GM12878 (cell line): ENCODE data around the gene GLUD1.
"Not testable (repeated sequence)": the region's sequence is repeated elsewhere in the genome, so short reads cannot be mapped to it uniquely, and the experiment has no call there.

Experiments used
- CREB1 ChIP-seq: IDR thresholded peaks from 2 replicates; pipeline ENCODE4 v1.6.1; 2012; ENCODE audit warnings: low read depth, mild to moderate bottlenecking, inconsistent platforms
- ESRRA ChIP-seq: IDR thresholded peaks from 2 replicates; pipeline ENCODE4 v1.6.1; 2012; ENCODE audit warnings: mild to moderate bottlenecking, low read length, improper control_type of control experiment
- MYC ChIP-seq: IDR thresholded peaks from 2 replicates; pipeline ENCODE4 v1.6.1; 2011; ENCODE audit warnings: mild to moderate bottlenecking, low read length, moderate library complexity, inconsistent platforms; ENCODE audit not compliant: insufficient read depth, insufficient replicate concordance, insufficient read length, severe bottlenecking
- POLR2A ChIP-seq: IDR thresholded peaks from 2 replicates; pipeline ENCODE4 v1.6.1; 2011; ENCODE audit warnings: low read depth, mild to moderate bottlenecking, low read length
- SP1 ChIP-seq: IDR thresholded peaks from one replicate; pipeline ENCODE4 v1.6.1; 2011; ENCODE audit warnings: low read depth, low read length
- TF ChIP-seq, protein P1 (sequence below): IDR thresholded peaks from 2 replicates; pipeline ENCODE4 v1.6.1; 2012; ENCODE audit warnings: low read length, inconsistent platforms
- TF ChIP-seq, protein P2 (sequence below): IDR thresholded peaks from 2 replicates; pipeline ENCODE4 v1.6.1; 2011; ENCODE audit warnings: low read depth, mild to moderate bottlenecking, low read length, moderate library complexity, borderline replicate concordance; ENCODE audit errors: extremely low read depth
- TF ChIP-seq, protein P3 (sequence below): fragments of 450-650 bp; IDR thresholded peaks from 2 replicates; pipeline ENCODE4 v1.6.1; 2016; ENCODE audit warnings: mild to moderate bottlenecking
- TF ChIP-seq, protein P4 (sequence below), 3 experiments: IDR thresholded peaks in 2 of 3; conservative IDR thresholded peaks in 1 of 3; 2 replicates each; pipeline ENCODE4 v1.5.1; 2011; ENCODE audit warnings: low read depth in 3 of 3, low read length in 3 of 3, mild to moderate bottlenecking in 3 of 3, control low read depth in 2 of 3, moderate library complexity in 2 of 3, inconsistent platforms in 1 of 3, mixed read lengths in 1 of 3; ENCODE audit not compliant: control insufficient read depth in 2 of 3, insufficient read depth in 1 of 3; ENCODE audit errors: extremely low read depth in 1 of 3
- TF ChIP-seq, protein P5 (sequence below): IDR thresholded peaks from 2 replicates; pipeline ENCODE4 v1.6.1; 2012; ENCODE audit warnings: low read depth, low read length, improper control_type of control experiment

DNA sequence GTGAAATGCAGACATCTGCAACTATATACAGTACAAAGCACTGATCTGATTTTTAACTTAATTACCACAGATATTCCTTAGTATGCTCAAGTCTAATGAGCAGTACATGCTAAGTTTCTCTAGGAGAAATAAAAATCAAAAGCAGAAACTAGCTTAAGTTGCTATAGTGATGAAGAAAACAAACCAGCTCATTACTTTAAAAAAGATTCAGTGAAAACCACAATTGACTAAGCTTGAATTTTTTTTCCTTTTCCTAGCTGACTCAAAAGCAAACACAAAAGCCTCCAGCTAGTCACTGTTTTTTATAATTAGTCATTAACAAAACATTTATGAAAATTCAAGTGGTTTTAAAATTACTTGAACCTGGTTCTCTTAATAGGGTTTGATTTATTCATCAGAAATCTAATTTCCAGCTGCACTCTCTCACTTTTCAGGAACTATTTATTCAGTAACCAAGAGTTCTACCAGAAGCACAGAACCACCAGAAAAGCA is 10.3 kb downstream of the GLUD1 start:
- not testable (repeated sequence) for TF ChIP-seq SP1, ESRRA, CREB1, MYC, POLR2A
- TF ChIP-seq, protein P1, sequence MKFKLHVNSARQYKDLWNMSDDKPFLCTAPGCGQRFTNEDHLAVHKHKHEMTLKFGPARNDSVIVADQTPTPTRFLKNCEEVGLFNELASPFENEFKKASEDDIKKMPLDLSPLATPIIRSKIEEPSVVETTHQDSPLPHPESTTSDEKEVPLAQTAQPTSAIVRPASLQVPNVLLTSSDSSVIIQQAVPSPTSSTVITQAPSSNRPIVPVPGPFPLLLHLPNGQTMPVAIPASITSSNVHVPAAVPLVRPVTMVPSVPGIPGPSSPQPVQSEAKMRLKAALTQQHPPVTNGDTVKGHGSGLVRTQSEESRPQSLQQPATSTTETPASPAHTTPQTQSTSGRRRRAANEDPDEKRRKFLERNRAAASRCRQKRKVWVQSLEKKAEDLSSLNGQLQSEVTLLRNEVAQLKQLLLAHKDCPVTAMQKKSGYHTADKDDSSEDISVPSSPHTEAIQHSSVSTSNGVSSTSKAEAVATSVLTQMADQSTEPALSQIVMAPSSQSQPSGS: not testable (repeated sequence)
- TF ChIP-seq, protein P2, sequence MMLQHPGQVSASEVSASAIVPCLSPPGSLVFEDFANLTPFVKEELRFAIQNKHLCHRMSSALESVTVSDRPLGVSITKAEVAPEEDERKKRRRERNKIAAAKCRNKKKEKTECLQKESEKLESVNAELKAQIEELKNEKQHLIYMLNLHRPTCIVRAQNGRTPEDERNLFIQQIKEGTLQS: not testable (repeated sequence)
- TF ChIP-seq, protein P3, sequence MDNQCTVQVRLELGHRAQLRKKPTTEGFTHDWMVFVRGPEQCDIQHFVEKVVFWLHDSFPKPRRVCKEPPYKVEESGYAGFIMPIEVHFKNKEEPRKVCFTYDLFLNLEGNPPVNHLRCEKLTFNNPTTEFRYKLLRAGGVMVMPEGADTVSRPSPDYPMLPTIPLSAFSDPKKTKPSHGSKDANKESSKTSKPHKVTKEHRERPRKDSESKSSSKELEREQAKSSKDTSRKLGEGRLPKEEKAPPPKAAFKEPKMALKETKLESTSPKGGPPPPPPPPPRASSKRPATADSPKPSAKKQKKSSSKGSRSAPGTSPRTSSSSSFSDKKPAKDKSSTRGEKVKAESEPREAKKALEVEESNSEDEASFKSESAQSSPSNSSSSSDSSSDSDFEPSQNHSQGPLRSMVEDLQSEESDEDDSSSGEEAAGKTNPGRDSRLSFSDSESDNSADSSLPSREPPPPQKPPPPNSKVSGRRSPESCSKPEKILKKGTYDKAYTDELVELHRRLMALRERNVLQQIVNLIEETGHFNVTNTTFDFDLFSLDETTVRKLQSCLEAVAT: not testable (repeated sequence)
- TF ChIP-seq, protein P4, sequence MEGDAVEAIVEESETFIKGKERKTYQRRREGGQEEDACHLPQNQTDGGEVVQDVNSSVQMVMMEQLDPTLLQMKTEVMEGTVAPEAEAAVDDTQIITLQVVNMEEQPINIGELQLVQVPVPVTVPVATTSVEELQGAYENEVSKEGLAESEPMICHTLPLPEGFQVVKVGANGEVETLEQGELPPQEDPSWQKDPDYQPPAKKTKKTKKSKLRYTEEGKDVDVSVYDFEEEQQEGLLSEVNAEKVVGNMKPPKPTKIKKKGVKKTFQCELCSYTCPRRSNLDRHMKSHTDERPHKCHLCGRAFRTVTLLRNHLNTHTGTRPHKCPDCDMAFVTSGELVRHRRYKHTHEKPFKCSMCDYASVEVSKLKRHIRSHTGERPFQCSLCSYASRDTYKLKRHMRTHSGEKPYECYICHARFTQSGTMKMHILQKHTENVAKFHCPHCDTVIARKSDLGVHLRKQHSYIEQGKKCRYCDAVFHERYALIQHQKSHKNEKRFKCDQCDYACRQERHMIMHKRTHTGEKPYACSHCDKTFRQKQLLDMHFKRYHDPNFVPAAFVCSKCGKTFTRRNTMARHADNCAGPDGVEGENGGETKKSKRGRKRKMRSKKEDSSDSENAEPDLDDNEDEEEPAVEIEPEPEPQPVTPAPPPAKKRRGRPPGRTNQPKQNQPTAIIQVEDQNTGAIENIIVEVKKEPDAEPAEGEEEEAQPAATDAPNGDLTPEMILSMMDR (IDR thresholded peaks at IDR 0.05 in 2 of 3, conservative IDR thresholded peaks at IDR 0.05 in 1 of 3; ENCODE audit: control insufficient read depth in 2 of 3, extremely low read depth in 1 of 3, insufficient read depth in 1 of 3, low read depth in 3 of 3, low read length in 3 of 3): not testable (repeated sequence)
- TF ChIP-seq, protein P5, sequence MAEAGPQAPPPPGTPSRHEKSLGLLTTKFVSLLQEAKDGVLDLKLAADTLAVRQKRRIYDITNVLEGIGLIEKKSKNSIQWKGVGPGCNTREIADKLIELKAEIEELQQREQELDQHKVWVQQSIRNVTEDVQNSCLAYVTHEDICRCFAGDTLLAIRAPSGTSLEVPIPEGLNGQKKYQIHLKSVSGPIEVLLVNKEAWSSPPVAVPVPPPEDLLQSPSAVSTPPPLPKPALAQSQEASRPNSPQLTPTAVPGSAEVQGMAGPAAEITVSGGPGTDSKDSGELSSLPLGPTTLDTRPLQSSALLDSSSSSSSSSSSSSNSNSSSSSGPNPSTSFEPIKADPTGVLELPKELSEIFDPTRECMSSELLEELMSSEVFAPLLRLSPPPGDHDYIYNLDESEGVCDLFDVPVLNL: not testable (repeated sequence)
